Thyroid gland (tissue), 4 donors: ENCODE data around the gene CELF4. TPM values are rescaled to one million over a fixed set of nuclear protein-coding genes. Genes with fewer than 3 reads are reported as not detected.

Source experiments
- DNase-seq, 2 donors: peaks; one replicate each; pipeline ENCODE4 v3.0.0-alpha.2; 2019
- H3K27ac ChIP-seq, 3 donors: fragments of 200-600 bp; sonication (generic); 1 replicate in 2 of 3; 2 replicates in 1 of 3; pipeline ENCODE4 v1.5.1; 2016 to 2019; ENCODE audit warnings: mild to moderate bottlenecking in 1 of 3, moderate library complexity in 1 of 3
- H3K27me3 ChIP-seq: fragments of 200-600 bp; sonication (generic); one replicate; pipeline ENCODE4 v1.5.1; 2019
- H3K36me3 ChIP-seq, 2 donors: fragments of 200-600 bp; sonication (generic); one replicate each; pipeline ENCODE4 v1.5.1; 2016 to 2019
- H3K4me1 ChIP-seq, 2 donors: fragments of 200-600 bp; sonication (generic); one replicate each; pipeline ENCODE4 v1.5.1; 2017 to 2019
- H3K4me3 ChIP-seq, 3 donors: fragments of 200-600 bp; sonication (generic); replicated peaks in 1 of 3; 1 replicate in 2 of 3; 2 replicates in 1 of 3; pipeline ENCODE4 v1.5.1; 2016; ENCODE audit warnings: mild to moderate bottlenecking in 1 of 3
- H3K9me3 ChIP-seq: fragments of 200-600 bp; sonication (generic); one replicate; pipeline ENCODE4 v1.5.1; 2017
- CTCF ChIP-seq, 6 experiments: fragments of 200-600 bp in 3 of 6; fragments of 450-650 bp in 3 of 6; sonication (generic) in 3 of 6; IDR thresholded peaks; one replicate each; pipeline ENCODE4 v1.5.1; 2016 to 2019; ENCODE audit warnings: antibody characterized with exemption in 6 of 6, mild to moderate bottlenecking in 2 of 6, inconsistent platforms in 1 of 6, moderate library complexity in 1 of 6
- POLR2A ChIP-seq, 2 donors: fragments of 450-650 bp; IDR thresholded peaks; one replicate each; pipeline ENCODE4 v1.6.1; 2017; ENCODE audit warnings: antibody characterized with exemption in 2 of 2, mild to moderate bottlenecking in 2 of 2, moderate library complexity in 1 of 2
- WGBS, 2 donors: methylation state at CpG; one replicate each; pipeline ENCODE4 v1.1.5; 2017; 5-methylcytosine and 5-hydroxymethylcytosine counted together
- intact Hi-C: fragments of 100-400 bp; cut with DNase I; formaldehyde crosslinking; loops from one replicate; pipeline ENCODE4 v1.15.1; 2023
- total RNA-seq, 4 donors: library from RNA; depleted of rRNA; stranded (reverse); fragments of >200 nt; gene quantifications; one replicate each; pipeline ENCODE4 v1.2.3, GENCODE V29; 2016

CELF4 gene
- total RNA-seq, 4 donors from 2014 or later = 4.3 TPM; not detected in 3

GRCh38 chr18:37476182-37476581, 89.4 kb downstream of the CELF4 start:
- Histone ChIP-seq H3K4me1 (no peaks in the 10 kb centered on the region), H3K9me3 (no peaks in the 10 kb centered on the region), H3K27me3 (no peaks in the 10 kb centered on the region), H3K4me3 (no peak overlapping the region), H3K36me3 (no peaks in the 10 kb centered on the region), H3K27ac (no peak overlapping the region)
- WGBS, 2 donors = 34 to 36% methylated on average over 6 of the region's 6 CpGs
- peak; percentile 11 to 12 for DNase-seq
- intact Hi-C loops = no loop called here
- no peak for TF ChIP-seq POLR2A (IDR thresholded peaks at IDR 0.05)
- peak in 3 of 6 experiments; percentile 18 to 24 (median 18) for TF ChIP-seq CTCF (IDR thresholded peaks at IDR 0.05)

GRCh38 chr18:37473195-37473840, 92.3 kb downstream of the CELF4 start:
- H3K27me3 ChIP-seq = no peaks in the 10 kb centered on the region
- WGBS, 2 donors = 66 to 71% methylated on average over 8 of the region's 8 CpGs
- no peak for DNase-seq
- no peaks in the 10 kb centered on the region for H3K4me1 ChIP-seq
- TF ChIP-seq POLR2A (IDR thresholded peaks at IDR 0.05) = no peak
- TF ChIP-seq CTCF (IDR thresholded peaks at IDR 0.05) = no peak
- H3K27ac ChIP-seq = no peak overlapping the region
- no peak overlapping the region for H3K4me3 ChIP-seq
- intact Hi-C loops = no loop called here
- no peaks in the 10 kb centered on the region for H3K9me3 ChIP-seq
- H3K36me3 ChIP-seq = no peaks in the 10 kb centered on the region

- intact Hi-C loops = no loop called here
- no peaks in the 10 kb centered on the region for H3K9me3 ChIP-seq
- H3K4me3 ChIP-seq = no peak overlapping the region
- WGBS, 2 donors = 56 to 64% methylated on average over 6 of the region's 6 CpGs
- no peaks in the 10 kb centered on the region for H3K36me3 ChIP-seq
- no peaks in the 10 kb centered on the region for H3K4me1 ChIP-seq
- no peak for TF ChIP-seq CTCF (IDR thresholded peaks at IDR 0.05)
- no peak for TF ChIP-seq POLR2A (IDR thresholded peaks at IDR 0.05)
- H3K27me3 ChIP-seq = no peaks in the 10 kb centered on the region
- no peak for DNase-seq
- H3K27ac ChIP-seq = no peak overlapping the region
Observed at GRCh38 chr18:37471637-37472036, 94.0 kb downstream of the CELF4 start.

GRCh38 chr18:37470986-37471385, 94.6 kb downstream of the CELF4 start:
- TF ChIP-seq POLR2A (IDR thresholded peaks at IDR 0.05) (no peak), CTCF (IDR thresholded peaks at IDR 0.05) (no peak)
- H3K27me3 ChIP-seq = no peaks in the 10 kb centered on the region
- no peaks in the 10 kb centered on the region for H3K4me1 ChIP-seq
- no peak overlapping the region for H3K27ac ChIP-seq
- H3K9me3 ChIP-seq = no peaks in the 10 kb centered on the region
- no peak for DNase-seq
- 87 to 97% methylated on average over 1 to 2 of the region's 2 CpGs for WGBS, 2 donors
- intact Hi-C loops = no loop called here
- H3K4me3 ChIP-seq = no peak overlapping the region
- H3K36me3 ChIP-seq = no peaks in the 10 kb centered on the region

- intact Hi-C loops = no loop called here
- no peak overlapping the region for H3K27ac ChIP-seq
- H3K4me1 ChIP-seq = no peaks in the 10 kb centered on the region
- no peak for TF ChIP-seq CTCF (IDR thresholded peaks at IDR 0.05)
- TF ChIP-seq POLR2A (IDR thresholded peaks at IDR 0.05) = no peak
- H3K36me3 ChIP-seq = no peaks in the 10 kb centered on the region
- WGBS, 2 donors = 74 to 81% methylated on average over 8 of the region's 8 CpGs
- DNase-seq = no peak
- H3K4me3 ChIP-seq = no peak overlapping the region
- H3K27me3 ChIP-seq = no peaks in the 10 kb centered on the region
- no peaks in the 10 kb centered on the region for H3K9me3 ChIP-seq
Observed at GRCh38 chr18:37467002-37467662, 98.5 kb downstream of the CELF4 start.
